Mesendoderm (in vitro differentiated cells): ENCODE results near the gene TRIM50. TPM values are rescaled to one million over a fixed set of nuclear protein-coding genes. Genes with fewer than 3 reads are reported as not detected.
"Not testable (repeated sequence)": the region's sequence is repeated elsewhere in the genome, so short reads cannot be mapped to it uniquely, and the experiment has no call there.

Experiments used
- DNase-seq: peaks from one replicate; pipeline ENCODE4 v3.0.0; 2013
- H2AK5ac ChIP-seq: 2 replicates; pipeline ENCODE4 v1.6.1; 2013; ENCODE audit warnings: low read length, inconsistent platforms
- H2BK120ac ChIP-seq: 2 replicates; pipeline ENCODE4 v1.6.1; 2013; ENCODE audit warnings: low read depth, mild to moderate bottlenecking, low read length, moderate library complexity, mixed read lengths
- H2BK15ac ChIP-seq: replicated peaks from 2 replicates; pipeline ENCODE4 v1.6.1; 2013; ENCODE audit warnings: low read depth, mild to moderate bottlenecking, moderate library complexity
- H2BK5ac ChIP-seq: 2 replicates; pipeline ENCODE4 v1.6.1; 2013; ENCODE audit warnings: low read length, inconsistent platforms
- H3K18ac ChIP-seq: 2 replicates; pipeline ENCODE4 v1.6.1; 2013; ENCODE audit warnings: mild to moderate bottlenecking, low read length, mixed read lengths
- H3K23ac ChIP-seq: one replicate; pipeline ENCODE4 v1.6.1; 2013; ENCODE audit warnings: low read length
- H3K27ac ChIP-seq: 2 replicates; pipeline ENCODE4 v1.5.1; 2013; ENCODE audit warnings: low read depth, mild to moderate bottlenecking, inconsistent platforms, low read length, moderate library complexity
- H3K27me3 ChIP-seq: 2 replicates; pipeline ENCODE4 v1.6.1; 2013; ENCODE audit warnings: low read length, control low read depth, mild to moderate bottlenecking, inconsistent platforms; ENCODE audit not compliant: insufficient read depth, poor library complexity
- H3K36me3 ChIP-seq: 2 replicates; pipeline ENCODE4 v1.6.1; 2013; ENCODE audit warnings: low read length, inconsistent platforms; ENCODE audit not compliant: control insufficient read depth, insufficient read depth
- H3K4ac ChIP-seq: one replicate; pipeline ENCODE4 v1.6.1; 2013; ENCODE audit warnings: low read depth, mild to moderate bottlenecking, low read length, moderate library complexity
- H3K4me1 ChIP-seq: 2 replicates; pipeline ENCODE4 v1.6.1; 2013; ENCODE audit warnings: low read depth, low read length, inconsistent platforms; ENCODE audit not compliant: control insufficient read depth
- H3K4me2 ChIP-seq: 2 replicates; pipeline ENCODE4 v1.6.1; 2013; ENCODE audit warnings: low read length
- H3K4me3 ChIP-seq: 2 replicates; pipeline ENCODE4 v1.5.1; 2013; ENCODE audit warnings: mild to moderate bottlenecking, low read length
- H3K56ac ChIP-seq: one replicate; pipeline ENCODE4 v1.6.1; 2013; ENCODE audit warnings: low read length
- H3K79me1 ChIP-seq: 2 replicates; pipeline ENCODE4 v1.6.1; 2013; ENCODE audit warnings: low read length, inconsistent platforms
- H3K79me2 ChIP-seq: 2 replicates; pipeline ENCODE4 v1.6.1; 2013; ENCODE audit warnings: mild to moderate bottlenecking, low read length; ENCODE audit not compliant: control insufficient read depth, insufficient read depth
- H3K9ac ChIP-seq: 2 replicates; pipeline ENCODE4 v1.6.1; 2013; ENCODE audit warnings: low read length, inconsistent platforms
- H4K5ac ChIP-seq: one replicate; pipeline ENCODE4 v1.6.1; 2013; ENCODE audit warnings: low read length
- H4K8ac ChIP-seq: one replicate; pipeline ENCODE4 v1.6.1; 2013; ENCODE audit warnings: low read depth, mild to moderate bottlenecking, control low read depth, low read length, moderate library complexity
- WGBS: extraction: QIAGEN DNeasy Blood & Tissue Kit; methylation state at CpG from one replicate; pipeline ENCODE4 v1.1.7; 2013; ENCODE audit warnings: low lambda C conversion rate, missing lambda C conversion rate; ENCODE audit not compliant: insufficient coverage; ENCODE audit errors: extremely low coverage; 5-methylcytosine and 5-hydroxymethylcytosine counted together
- polyA plus RNA-seq, 2 experiments: library from polyadenylated mRNA; stranded (reverse); fragments of 200-250 nt; gene quantifications; one replicate each; pipeline ENCODE4 v1.2.3, GENCODE V29; 2013

The TRIM50 gene
- 0.13 TPM for polyA plus RNA-seq (2013, experiment 1 of 2)
- 0.06 TPM for polyA plus RNA-seq (2013, experiment 2 of 2)

- H3K4me3 ChIP-seq, H4K8ac ChIP-seq, H3K4me2 ChIP-seq, H2AK5ac ChIP-seq, H3K27me3 ChIP-seq, H2BK120ac ChIP-seq, H3K36me3 ChIP-seq, H3K79me1 ChIP-seq, H2BK5ac ChIP-seq, H2BK15ac ChIP-seq, H3K79me2 ChIP-seq, H3K27ac ChIP-seq, H3K9ac ChIP-seq, DNase-seq, H3K18ac ChIP-seq, H3K56ac ChIP-seq, H4K5ac ChIP-seq, H3K4me1 ChIP-seq, H3K4ac ChIP-seq: not testable (repeated sequence)
- no CpG with 5 or more reads among the region's 43 CpGs for WGBS
- H3K23ac ChIP-seq = peak within 1 kb of the TSS; percentile 66
These were observed at the start of gene TRIM50, which contains the start of gene FKBP6 for GRCh38 chr7:73327922-73328321. TSS of gene TRIM50 (minus strand) at chr7:73328082. CDS start at chr7:73324787, 3,295 bp downstream. TSS of gene FKBP6 (plus strand) at chr7:73328161. CDS start at chr7:73328429, 268 bp downstream.

GRCh38 chr7:73376671-73377412 lies 49.0 kb upstream of the TRIM50 start:
- H3K56ac ChIP-seq = no peak overlapping the region
- no peaks in the 10 kb centered on the region for H3K27me3 ChIP-seq
- H3K27ac ChIP-seq = no peak overlapping the region
- no CpG with 5 or more reads among the region's 20 CpGs for WGBS
- no peak overlapping the region for H3K18ac ChIP-seq
- no peak overlapping the region for H2BK120ac ChIP-seq
- no peak overlapping the region for H2AK5ac ChIP-seq
- H3K9ac ChIP-seq = no peak overlapping the region
- DNase-seq = no peak
- no peak overlapping the region for H4K5ac ChIP-seq
- no peak overlapping the region for H2BK15ac ChIP-seq
- no peak overlapping the region for H2BK5ac ChIP-seq
- no peak overlapping the region for H3K23ac ChIP-seq
- H3K79me1 ChIP-seq = no peaks in the 10 kb centered on the region
- H3K4me2 ChIP-seq = no peak overlapping the region
- no peak overlapping the region for H3K4me3 ChIP-seq
- H3K4ac ChIP-seq = no peak overlapping the region
- H4K8ac ChIP-seq = no peak overlapping the region
- H3K4me1 ChIP-seq = no peaks in the 10 kb centered on the region
- no peaks in the 10 kb centered on the region for H3K79me2 ChIP-seq
- no peaks in the 10 kb centered on the region for H3K36me3 ChIP-seq

GRCh38 chr7:73376262-73376661 lies 48.4 kb upstream of the TRIM50 start:
- not testable (repeated sequence) for H3K23ac ChIP-seq, H3K4me2 ChIP-seq, H4K5ac ChIP-seq, DNase-seq, H3K9ac ChIP-seq, H3K27ac ChIP-seq, H2AK5ac ChIP-seq, H3K18ac ChIP-seq, H3K4ac ChIP-seq, H3K79me1 ChIP-seq, H2BK15ac ChIP-seq, H3K4me1 ChIP-seq, H3K79me2 ChIP-seq, H2BK120ac ChIP-seq, H3K56ac ChIP-seq, H4K8ac ChIP-seq, H3K36me3 ChIP-seq, H2BK5ac ChIP-seq, H3K27me3 ChIP-seq, H3K4me3 ChIP-seq
- WGBS = no CpG with 5 or more reads among the region's 4 CpGs

GRCh38 chr7:73373741-73374140 lies 45.9 kb upstream of the TRIM50 start:
- H3K36me3 ChIP-seq = no peaks in the 10 kb centered on the region
- H3K4me3 ChIP-seq = no peak overlapping the region
- H3K4ac ChIP-seq = no peak overlapping the region
- H3K56ac ChIP-seq = no peak overlapping the region
- DNase-seq = no peak
- no CpG with 5 or more reads among the region's 13 CpGs for WGBS
- no peak overlapping the region for H2BK120ac ChIP-seq
- no peak overlapping the region for H2AK5ac ChIP-seq
- no peak overlapping the region for H3K27ac ChIP-seq
- no peak overlapping the region for H4K8ac ChIP-seq
- no peak overlapping the region for H3K4me2 ChIP-seq
- no peak overlapping the region for H3K18ac ChIP-seq
- H2BK5ac ChIP-seq = no peak overlapping the region
- no peaks in the 10 kb centered on the region for H3K79me1 ChIP-seq
- no peak overlapping the region for H3K9ac ChIP-seq
- no peaks in the 10 kb centered on the region for H3K4me1 ChIP-seq
- H3K79me2 ChIP-seq = no peaks in the 10 kb centered on the region
- no peak overlapping the region for H3K23ac ChIP-seq
- no peaks in the 10 kb centered on the region for H3K27me3 ChIP-seq
- H2BK15ac ChIP-seq = no peak overlapping the region
- no peak overlapping the region for H4K5ac ChIP-seq

GRCh38 chr7:73369622-73370021 lies 41.7 kb upstream of the TRIM50 start:
- WGBS = no CpG with 5 or more reads among the region's 9 CpGs

GRCh38 chr7:73369009-73369408 lies 41.1 kb upstream of the TRIM50 start:
- Histone ChIP-seq H4K5ac (no peak overlapping the region), H2AK5ac (no peak overlapping the region), H3K27ac (no peak overlapping the region), H3K36me3 (no peaks in the 10 kb centered on the region), H3K27me3 (no peaks in the 10 kb centered on the region), H3K23ac (no peak overlapping the region), H3K9ac (no peak overlapping the region), H3K79me2 (no peaks in the 10 kb centered on the region), H2BK5ac (no peak overlapping the region), H4K8ac (no peak overlapping the region), H3K4me3 (no peak overlapping the region), H2BK120ac (no peak overlapping the region), H3K56ac (no peak overlapping the region), H3K4me1 (no peaks in the 10 kb centered on the region), H2BK15ac (no peak overlapping the region), H3K4me2 (no peak overlapping the region), H3K79me1 (no peaks in the 10 kb centered on the region), H3K18ac (no peak overlapping the region), H3K4ac (no peak overlapping the region)
- no CpG with 5 or more reads among the region's 11 CpGs for WGBS
- DNase-seq = no peak

More at GRCh38 chr7:73369622-73370021, 41.7 kb upstream of the TRIM50 start:
- no peaks in the 10 kb centered on the region for H3K79me2 ChIP-seq
- no peak overlapping the region for H2BK15ac ChIP-seq
- no peaks in the 10 kb centered on the region for H3K27me3 ChIP-seq
- no peak overlapping the region for H3K4me2 ChIP-seq
- no peak overlapping the region for H4K5ac ChIP-seq
- H3K4me1 ChIP-seq = no peaks in the 10 kb centered on the region
- H3K23ac ChIP-seq = no peak overlapping the region
- no peak overlapping the region for H4K8ac ChIP-seq
- no peak for DNase-seq
- no peak overlapping the region for H3K4ac ChIP-seq
- no peak overlapping the region for H2BK120ac ChIP-seq
- H3K27ac ChIP-seq = no peak overlapping the region
- H2BK5ac ChIP-seq = no peak overlapping the region
- no peak overlapping the region for H3K9ac ChIP-seq
- H2AK5ac ChIP-seq = no peak overlapping the region
- H3K79me1 ChIP-seq = no peaks in the 10 kb centered on the region
- no peak overlapping the region for H3K56ac ChIP-seq
- H3K18ac ChIP-seq = no peak overlapping the region
- no peaks in the 10 kb centered on the region for H3K36me3 ChIP-seq
- no peak overlapping the region for H3K4me3 ChIP-seq
